ENCODE measurements around the gene YWHAB. TPM values are rescaled to one million over a fixed set of nuclear protein-coding genes. Genes with fewer than 3 reads are reported as not detected.
"Not testable (repeated sequence)": the region's sequence is repeated elsewhere in the genome, so short reads cannot be mapped to it uniquely, and the experiment has no call there.

YWHAB gene
- polyA plus RNA-seq, 10 donors, result 90.6 to 127 (median 108) TPM

DNA sequence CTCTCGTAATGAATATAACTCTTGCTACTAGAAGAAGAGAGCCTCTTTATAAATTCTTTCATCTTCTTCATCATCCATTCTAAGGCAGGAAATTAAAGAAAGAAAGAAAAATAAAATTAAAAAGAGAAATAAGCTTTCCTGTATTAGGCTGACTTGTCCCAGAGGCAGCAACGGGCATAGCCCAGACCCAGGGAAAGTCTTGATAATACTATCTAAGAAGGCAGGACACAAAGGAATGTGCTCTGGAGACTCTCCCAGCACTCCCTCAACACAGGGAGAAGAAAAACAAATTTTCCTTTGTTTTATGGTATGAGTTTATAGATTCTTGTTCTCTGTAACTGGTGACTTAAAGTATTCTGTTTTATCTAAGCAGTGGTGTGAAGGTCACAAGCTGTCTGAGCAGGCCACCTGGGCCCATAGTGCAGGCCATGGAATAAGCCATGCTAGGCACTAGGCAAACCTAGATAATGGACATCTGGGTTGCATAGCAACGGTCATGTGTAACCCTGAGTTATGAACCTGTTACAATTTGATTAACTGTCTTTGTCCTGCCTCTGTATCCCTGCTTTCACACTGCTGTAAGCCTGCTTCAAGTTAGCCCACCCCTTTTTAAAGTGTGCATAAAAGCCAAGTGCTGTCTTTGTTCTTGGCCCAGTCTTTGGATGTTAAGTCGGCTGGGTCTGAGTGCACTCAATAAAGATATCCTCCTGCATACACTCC, 22.0 kb upstream of the YWHAB start:
- DNase-seq, result not testable (repeated sequence)

DNA sequence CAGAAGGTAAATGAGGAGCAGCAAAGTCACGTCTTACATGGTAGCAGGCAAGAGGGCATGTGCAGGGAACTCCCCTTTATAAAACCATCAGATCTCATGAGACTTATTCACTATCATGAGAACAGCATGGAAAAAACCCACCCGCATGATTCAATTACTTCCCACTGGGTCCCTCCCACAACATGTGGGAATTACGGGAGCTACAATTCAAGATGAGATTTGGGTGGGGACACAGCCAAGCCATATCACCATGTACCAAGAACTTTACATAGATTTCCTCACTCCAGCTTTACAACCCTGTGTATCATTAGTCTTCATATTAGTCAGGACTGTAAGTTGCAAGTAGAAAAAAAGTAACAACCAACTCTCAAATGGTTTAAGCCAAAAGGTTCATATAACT, 21.0 kb upstream of the YWHAB start:
- not testable (repeated sequence) for DNase-seq

DNA sequence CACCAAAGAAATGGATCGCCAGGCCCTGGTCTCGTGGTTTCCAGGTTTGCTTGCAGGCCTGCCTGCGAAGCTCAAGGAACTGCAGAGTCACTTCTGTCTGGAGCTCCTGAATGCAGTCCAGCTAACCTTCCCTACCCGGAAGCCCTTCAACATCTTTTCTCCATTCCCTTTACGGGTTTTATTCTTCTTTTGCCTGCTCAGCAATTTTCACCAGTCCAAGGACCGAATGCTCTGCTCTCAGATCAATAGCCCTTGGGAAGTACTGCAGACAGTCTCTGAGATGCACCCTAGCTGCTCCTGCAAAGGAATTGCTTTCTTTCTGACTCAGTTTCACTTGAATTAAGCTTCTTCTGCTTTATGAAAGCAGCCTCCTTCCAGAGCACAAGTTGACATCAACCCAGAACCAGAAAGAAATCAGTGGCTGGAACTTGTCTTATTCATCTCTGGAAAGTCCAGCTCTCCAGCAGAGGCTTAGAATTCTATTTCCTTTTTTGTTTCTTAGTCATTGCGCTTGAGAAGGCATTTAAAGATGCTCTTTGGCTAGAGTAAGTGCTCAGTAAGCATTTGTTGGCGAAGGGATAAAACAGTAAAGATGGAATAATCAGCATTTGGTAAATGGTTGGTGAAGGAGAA, 18.7 kb upstream of the YWHAB start:
- no peak for DNase-seq

DNA sequence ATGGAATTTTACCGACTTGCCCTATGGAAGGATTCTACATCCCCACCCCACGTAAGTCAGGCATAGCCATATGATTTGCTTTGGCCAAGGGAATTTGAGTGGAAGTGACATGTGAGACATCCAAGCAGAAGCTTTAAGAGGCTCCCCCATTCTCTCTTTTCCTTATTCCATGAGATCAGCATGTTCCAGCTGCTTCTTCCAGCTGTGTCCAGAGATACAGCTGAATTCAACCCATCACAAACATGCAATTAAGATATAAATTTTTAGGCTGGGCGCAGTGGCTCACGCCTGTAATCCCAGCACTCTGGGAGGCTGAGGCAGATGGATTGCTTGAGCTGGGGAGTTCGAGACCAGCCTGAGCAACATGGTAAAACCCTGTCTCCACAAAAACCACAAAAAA, 16.0 kb upstream of the YWHAB start:
- no peak for DNase-seq

DNA sequence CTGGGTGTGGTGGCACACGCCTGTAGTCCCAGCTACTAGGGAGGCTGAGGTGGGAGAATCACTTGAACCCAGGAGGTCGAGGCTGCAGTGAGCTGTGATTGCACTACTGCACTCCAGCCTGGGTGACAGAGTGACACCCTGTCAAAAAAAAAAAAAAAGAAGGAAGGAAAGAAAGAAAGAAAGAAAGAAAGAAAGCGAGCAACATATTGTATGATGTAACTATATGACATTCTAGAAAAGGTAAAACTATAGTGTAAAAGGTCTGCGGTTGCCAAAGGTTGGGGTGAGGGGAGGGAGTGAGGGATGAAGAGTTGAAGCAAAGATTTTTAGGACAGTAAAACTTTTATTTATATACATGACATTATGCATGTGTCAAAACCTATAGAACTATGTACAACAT, 3.1 kb upstream of the YWHAB start:
- not testable (repeated sequence) for DNase-seq

DNA sequence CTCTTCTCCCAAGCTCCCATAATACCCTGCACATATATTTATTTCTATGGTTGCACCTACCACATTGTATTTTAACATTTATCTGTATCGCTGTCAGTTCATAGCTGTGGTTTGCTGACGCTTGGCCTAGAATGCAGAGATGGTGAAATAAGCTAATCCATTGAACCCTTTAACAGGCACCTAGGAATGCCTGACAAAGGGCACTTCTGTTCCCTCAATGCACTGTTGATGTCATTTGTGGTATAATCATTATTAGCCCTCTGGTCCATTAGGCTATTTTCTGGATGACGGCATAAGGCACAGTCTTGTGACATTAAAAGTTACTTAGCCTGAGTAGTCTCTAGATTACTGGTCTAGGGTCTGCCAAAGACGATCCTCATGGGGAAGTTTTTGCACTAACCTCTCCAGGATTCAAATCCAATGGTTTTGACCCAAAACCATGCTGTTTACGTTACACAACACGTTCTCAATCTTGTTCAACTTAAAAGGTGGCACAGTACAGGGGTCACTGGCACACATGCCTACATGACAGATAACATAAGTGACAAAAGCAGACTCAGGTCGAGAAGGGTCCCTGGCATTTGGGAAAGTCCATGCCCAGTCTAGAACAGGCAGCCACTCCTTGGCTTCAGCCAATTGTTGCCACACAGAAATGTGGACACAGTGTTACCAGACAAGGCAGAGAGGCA, 2.1 kb upstream of the YWHAB start:
- no peak for DNase-seq

DNA sequence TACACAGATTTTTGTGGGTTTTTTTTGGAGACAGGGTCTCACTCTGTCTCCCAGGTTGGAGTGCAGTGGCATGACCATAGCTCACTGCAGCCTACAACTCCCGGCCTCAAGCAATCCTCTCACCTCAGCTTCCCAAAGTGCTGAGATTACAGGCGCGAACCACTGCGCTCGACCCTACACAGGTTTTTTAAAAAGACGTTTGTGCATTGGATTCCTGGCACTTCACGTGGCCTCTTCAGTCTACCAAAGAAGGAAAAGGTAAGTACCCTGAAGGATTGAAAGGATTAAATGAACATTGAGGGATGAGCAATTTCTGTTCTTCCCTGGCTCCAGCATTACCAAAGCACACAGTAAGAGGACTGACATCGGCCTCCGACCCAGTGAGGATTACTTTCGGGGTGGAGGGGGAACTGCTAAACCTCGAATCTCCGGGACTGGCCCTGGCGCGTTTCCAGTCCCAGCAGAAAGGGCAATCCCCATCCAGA, 556 bp upstream of the YWHAB start:
- no peak for DNase-seq

DNA sequence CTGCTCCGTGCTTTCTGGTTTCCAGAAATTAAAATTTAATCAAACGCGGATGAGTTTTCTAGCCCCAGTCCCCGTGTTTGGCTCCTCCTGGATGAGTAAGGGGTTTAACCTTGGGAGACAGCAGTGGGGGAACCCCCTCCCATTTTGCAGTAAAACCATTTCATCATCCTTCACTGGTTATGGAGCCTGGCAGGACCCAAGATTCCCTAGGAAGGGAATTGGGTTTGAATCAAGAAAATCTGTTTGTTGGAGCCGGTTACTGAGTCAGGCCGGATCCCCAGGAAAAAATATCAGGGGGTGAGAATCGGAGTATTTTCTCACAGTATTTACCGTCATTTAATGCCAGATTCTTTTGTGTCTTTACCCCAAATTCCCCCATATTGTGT, 754 bp downstream of the YWHAB start:
- no peak for DNase-seq

DNA sequence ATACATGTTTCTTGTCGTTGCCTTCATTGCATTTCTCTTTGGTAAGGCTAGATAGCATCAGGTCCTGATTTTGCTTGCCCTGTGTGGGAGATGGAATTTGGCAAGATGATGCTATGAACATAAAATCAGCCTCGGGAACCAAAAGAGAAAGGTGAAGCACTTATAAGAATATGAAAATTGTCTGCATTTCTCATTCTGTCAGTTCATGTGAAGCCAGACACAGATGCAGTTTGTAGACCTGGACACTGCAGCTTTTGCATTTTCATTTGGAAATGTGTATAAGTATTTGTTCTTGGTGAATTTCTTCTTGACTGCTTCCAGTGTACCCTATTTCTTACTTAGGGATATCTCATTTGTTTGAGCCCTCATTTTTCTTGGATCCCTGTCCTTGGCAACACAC, 1.3 kb downstream of the YWHAB start:
- peak in 1 of 3 donors; percentile 10 for DNase-seq

DNA sequence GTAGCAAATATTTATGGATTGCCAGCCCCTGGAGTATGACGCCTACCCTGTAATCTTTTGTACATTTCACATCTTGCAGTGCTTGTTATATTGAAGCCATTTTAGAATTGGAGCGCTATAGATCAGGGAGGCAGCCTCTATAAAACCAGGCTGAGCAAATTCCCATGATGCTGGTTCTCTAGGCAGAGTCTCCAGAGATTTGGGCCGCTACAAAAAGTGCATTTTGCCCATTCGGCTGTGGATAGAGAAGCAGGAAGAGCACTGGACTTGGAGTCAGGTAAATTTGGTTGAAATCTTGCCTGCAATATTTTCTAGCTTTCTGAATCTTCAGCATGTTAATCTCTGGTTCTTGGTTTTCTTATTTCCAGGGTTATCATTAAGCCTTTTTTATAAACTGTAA, 2.0 kb downstream of the YWHAB start:
- DNase-seq, result no peak

DNA sequence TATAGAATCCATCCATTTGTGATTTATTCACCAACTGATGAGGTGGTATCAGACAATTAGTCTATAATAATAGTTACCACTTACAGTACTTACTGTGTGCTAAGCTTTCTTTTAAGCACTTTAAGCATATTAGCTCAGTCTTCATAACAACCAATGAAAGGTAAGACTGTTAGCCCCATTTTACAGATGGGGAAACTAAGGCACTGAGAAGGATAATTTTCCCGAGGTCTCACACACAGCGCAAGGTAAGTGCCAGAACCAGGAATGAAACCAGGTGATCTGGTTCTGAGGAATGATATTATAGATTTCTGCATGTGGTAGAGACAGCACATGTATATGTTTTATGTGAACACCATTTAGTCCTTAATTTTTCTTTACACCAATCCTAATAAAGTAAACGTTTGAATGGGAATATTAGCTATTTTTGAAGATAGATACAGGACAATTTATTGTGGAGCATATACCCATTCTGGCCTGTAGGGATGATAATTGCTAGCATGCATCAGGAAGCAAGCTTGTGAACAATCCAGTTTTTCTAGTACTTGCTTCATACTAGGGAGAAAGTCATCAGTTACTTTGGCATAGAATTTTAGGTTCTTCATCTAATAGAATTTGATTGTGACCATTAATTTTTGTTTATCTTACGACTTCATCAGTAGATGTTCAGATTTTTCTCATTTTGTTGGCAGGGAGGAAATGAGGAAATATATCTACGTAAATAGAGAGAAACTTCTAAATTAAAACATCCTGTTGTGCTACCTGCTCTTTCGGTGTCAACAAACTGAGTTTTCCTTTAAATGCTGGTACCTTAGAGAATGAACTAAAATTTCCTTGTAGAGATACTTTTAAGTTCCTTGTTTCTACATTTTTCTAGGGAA, 3.0 kb downstream of the YWHAB start:
- DNase-seq, result no peak

DNA sequence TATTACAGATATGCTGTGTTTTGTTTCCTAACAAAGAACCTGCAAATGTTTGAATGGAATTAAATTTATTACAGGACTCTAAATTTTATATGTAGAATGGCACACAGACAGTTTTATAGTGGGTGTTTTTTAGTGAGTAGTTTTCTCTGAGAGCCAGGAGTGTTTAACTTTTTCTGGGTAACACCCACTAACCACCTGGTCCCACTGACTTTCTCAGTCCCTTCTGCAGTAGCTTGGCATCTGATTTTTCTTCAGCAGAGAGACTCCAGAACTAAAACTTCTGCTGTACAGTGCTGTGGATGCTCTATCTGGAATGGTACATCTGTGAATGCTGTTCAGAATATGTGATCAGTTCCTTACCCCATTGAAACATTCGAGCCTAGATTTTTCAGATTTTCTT, 6.3 kb downstream of the YWHAB start:
- DNase-seq, result no peak

DNA sequence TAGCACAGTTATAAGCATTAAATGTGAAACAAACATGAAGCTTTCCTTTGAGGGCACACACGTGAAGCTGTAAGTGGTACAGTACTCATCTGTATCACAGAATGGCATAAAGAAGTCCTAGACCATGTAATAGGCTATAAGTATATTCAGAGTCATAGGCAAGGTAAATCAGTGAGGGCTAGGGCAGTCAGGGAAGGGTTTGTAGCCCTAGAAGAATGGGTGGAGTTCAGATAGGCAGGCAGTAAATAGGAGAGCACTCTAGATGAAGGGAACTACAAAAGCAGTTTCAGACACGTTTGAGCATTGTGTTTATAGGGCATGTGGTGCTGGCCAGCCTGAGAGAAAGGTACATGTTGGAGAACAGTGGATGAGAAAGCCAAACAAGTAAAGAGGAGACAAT, 9.5 kb downstream of the YWHAB start:
- DNase-seq, result no peak

DNA sequence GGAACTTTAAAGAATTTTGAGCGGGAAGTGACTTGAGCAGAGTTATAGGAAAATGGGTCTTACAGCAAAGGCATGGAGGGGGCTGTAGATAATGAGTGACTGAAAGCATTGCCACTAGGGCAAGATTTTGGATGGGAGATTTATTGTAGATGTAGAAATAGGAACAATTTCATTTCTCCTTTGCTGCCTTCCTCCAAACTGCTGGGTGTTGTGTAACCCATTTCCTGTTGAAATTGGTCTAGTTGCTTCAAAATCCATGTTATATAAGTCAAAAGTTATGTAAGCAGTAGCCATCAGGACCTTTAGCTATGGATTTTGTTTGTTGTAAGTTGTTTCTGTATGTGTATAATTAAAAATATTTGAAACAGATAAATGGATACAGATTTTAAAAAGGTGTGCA, 11.1 kb downstream of the YWHAB start:
- peak in 1 of 3 donors; percentile 8 for DNase-seq

DNA sequence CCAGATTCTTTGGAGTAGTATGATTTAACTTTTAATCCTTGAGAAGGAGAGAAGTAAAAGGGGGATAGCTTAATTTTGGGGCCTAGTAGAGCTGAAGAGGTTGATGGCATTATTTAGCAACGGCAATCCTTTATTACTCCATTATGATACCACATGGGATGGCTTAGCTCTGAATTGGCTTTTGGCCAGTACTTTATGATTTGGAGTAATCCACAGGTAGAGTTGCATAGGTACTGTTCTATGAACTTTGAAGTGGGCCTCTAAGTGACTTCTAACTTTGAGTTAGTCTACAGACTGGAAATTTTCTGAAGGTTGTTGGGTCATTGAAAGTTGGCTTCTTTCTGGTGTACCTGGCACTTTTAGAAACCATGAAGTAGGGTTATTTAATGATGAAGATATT, 11.6 kb downstream of the YWHAB start:
- no peak for DNase-seq

DNA sequence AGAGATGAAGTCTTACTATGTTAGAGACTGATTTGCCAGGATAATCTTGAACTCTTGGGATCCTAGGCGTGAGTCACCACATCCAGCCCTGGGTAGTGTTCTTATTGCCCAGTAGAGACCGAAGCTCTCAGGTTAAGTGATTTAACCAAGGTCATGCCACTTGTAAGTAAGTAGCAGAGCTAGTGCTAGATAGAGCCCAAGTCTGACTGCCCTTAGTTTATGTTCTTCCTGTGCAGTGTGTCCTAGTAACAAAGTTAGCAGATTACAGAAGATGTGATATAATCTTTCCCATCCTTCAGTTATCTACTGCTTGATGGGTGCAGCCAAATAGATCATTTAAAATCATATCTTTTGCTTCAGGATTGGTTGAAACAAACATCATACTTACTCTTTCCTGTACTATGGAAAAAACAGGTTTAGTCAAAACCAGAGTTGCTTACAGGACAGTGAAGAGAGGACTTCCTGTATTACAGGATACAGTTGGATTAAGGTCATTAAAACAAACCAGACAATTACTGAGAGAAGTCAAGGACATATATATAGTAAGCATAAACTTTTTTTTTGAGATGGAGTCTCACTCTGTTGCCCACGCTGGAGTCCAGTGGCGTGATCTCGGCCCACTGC, 14.8 kb downstream of the YWHAB start:
- DNase-seq, result no peak

DNA sequence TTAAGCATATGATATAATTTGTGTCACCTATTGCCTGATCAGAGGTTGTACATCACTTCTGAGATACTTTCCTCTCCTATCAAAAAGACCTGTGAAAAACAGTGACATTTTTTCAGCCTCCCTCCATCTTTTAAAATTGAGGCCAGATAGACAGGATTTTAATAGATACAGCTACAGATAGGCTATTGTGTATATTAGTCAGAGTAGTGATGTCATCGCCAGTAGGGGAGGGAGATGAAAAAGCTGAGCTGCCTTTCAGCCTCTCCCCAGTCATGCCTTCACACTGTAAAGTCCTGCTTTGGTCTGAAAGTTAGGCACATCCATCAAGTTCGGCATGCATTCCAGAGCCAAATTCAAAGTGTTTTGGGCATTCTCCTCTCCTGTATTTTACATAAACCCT, 16.5 kb downstream of the YWHAB start:
- peak in 1 of 3 donors; percentile 7 for DNase-seq

DNA sequence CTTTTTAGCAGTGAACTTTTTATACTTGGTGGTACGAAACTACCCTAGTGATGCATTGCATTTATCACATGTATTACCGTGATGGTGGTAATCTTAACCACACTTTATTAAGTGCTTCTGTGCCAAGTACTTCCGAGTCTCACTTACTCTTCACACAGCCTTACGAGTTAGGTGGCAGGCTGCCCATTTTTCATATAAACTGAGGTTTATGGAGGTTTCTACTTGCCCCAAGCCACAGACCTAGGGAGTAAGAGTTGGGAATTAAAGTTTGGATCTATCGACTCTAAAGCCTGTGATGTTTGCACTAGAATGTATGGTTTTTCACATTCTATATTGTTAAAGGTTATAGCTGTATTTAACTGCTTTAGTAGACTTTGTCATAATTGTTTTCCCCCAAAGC, 18.9 kb downstream of the YWHAB start:
- no peak for DNase-seq

DNA sequence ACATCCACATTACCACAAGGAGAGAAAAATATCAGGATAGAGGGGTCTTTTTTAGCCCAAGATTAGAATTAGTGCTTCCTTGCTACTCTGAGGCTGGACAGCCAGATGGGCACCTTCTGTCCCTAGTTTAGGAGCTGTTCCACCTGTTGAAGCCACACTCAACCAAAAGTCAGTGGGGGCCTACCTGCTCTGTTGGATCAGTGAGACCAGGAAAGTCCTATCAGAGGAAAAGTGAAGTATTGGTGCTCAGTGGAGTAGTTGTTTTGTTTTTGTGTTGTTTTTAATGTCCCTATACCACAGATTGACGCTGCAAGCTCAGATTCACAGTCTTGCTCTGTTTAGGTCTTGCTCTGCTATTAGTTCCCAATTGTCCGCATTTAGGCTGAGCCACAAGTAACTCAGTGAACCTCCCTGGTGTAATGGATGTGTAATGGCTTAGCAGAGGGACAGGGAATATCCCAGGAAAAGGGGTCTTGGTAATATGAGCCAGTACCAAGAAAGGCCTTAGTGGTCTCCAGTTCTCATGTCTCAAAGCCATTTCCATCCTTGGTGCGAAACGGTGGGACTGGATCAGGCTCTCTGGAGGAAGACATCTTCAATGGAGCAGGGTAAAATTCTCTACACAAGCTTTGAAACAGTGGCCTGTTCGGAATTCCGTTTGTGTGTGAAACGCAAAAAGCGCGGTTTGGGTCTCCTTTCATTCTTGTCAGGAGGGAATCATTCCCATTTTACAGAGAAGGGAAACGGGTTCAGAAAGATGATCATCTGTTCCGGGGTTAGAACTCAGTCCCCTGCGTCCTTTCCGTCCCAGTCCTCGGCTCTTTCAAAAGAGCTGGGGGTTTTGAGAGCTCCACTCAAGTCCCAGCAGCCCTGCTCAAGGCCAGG, 23.7 kb downstream of the YWHAB start:
- DNase-seq, result peak in 1 of 3 donors; percentile 11
